Activated CD4-positive, alpha-beta T cell treated with anti-CD3 and anti-CD28 coated beads for 36 hours (primary cell): Measurements from ENCODE around the gene KAZALD1. TPM values are rescaled to one million over a fixed set of nuclear protein-coding genes. Genes with fewer than 3 reads are reported as not detected.

Experiments
- ATAC-seq: fragments of 200-7000 bp; cut with Tn5 transposase; one replicate; pipeline ENCODE4 v1.10.0; 2021; ENCODE audit warnings: mild to moderate bottlenecking, moderate library complexity
- CTCF ChIA-PET: fragments of 350-600 bp; sonication (Branson Sonifier 250); formaldehyde crosslinking; loops from one replicate; lab custom pipeline; 2021; ENCODE audit warnings: antibody characterized with exemption; lab: Charles Lee
- POLR2A ChIA-PET: fragments of 350-600 bp; sonication (Branson Sonifier 250); formaldehyde crosslinking; loops from one replicate; lab custom pipeline; 2021; ENCODE audit warnings: antibody characterized with exemption, inconsistent platforms; lab: Charles Lee
- DNase-seq: peaks from one replicate; pipeline ENCODE4 v3.0.0-alpha.2; 2020
- H3K27ac Mint-ChIP-seq: one replicate; pipeline ENCODE4 v1.8.0; 2021; ENCODE audit warnings: mixed read lengths
- H3K27me3 Mint-ChIP-seq: one replicate; pipeline ENCODE4 v1.8.0; 2021; ENCODE audit warnings: mixed read lengths
- H3K36me3 Mint-ChIP-seq: one replicate; pipeline ENCODE4 v1.8.0; 2021; ENCODE audit warnings: low read depth, mixed read lengths
- H3K4me1 Mint-ChIP-seq: one replicate; pipeline ENCODE4 v1.8.0; 2021; ENCODE audit warnings: mixed read lengths
- H3K4me3 Mint-ChIP-seq: one replicate; pipeline ENCODE4 v1.8.0; 2021; ENCODE audit warnings: mild to moderate bottlenecking, moderate library complexity, mixed read lengths
- H3K9me3 Mint-ChIP-seq: one replicate; pipeline ENCODE4 v1.8.0; 2021; ENCODE audit warnings: low read depth, mixed read lengths
- intact Hi-C, 2 experiments: fragments of 100-400 bp; cut with DNase I in 1 of 2; cut with micrococcal nuclease in 1 of 2; formaldehyde crosslinking; loops; one replicate each; pipeline versions ENCODE4 v1.14.2 to v1.15.1; 2022 to 2024; cut with DNase I, micrococcal nuclease
- total RNA-seq, 2 experiments: library from RNA; stranded (reverse); gene quantifications; one replicate each; pipeline ENCODE4 v1.2.3, GENCODE V29; 2021

KAZALD1 gene
- total RNA-seq, 2 experiments from 2014 or later = 0.47 to 0.57 TPM

DNA sequence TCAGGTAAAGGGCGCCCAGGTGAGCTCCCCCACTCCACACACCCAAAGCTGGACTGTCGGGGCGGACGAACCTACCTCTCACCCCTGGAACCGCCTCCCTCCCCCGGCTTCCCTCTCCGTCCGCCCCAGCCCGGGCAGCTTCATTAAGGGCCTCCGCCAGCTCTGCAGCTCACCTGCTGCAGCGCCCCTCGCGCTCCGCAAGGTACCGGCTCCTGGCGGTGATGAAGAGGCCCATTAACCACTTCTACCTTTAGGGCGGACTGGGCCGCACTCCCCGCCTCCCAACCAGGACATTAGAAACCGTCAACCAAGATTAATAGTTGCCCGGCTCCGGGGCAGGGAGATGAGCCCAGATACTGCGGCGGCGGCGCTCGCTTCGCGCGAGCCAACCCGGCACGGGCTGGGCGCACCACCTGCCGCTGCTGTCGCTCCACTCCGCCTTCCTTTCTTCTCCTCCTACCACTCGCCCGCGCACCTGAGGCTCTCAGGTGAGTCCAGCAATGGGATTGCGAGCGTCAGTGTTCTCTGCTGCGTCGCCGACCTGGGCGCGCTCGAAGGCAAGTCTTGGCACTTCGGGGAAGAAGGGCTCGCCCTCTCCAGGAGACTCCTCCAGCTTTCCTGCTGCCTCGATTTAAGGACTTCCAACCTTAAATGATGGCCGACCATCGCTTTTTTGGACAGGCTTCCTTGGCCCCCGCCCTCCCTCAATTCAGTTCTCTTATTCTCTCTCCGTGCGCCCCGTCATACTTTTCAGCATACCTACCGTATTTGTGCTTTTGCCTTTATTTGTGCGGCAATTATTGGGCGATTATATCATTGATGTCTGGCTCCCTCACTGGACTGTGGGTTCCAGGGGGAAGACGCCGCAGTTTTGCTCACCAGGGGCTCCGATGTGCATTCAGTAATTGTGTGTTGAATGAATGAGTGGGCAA is 13.6 kb upstream of the KAZALD1 start:
- ATAC-seq (no peak), DNase-seq (no peak)
- ChIA-PET CTCF (interaction anchor here (1.7 to 25.2 kb wide), 3 partner anchors 13 to 94 kb away, joined by 8 to 526 read pairs (median 12); partner anchors contain the start of gene KAZALD1), POLR2A (interaction anchor here (1.0 kb wide), 1 partner anchor 678 kb away, joined by 3 read pairs; no protein-coding TSS in a partner anchor)
- peaks cover 13% of the 10 kb centered on the region for H3K4me1 Mint-ChIP-seq
- H3K9me3 Mint-ChIP-seq = no peaks in the 10 kb centered on the region
- no peaks in the 10 kb centered on the region for H3K36me3 Mint-ChIP-seq
- H3K27ac Mint-ChIP-seq = no peak overlapping the region
- peaks cover 43% of the 10 kb centered on the region for H3K27me3 Mint-ChIP-seq
- no peak overlapping the region for H3K4me3 Mint-ChIP-seq
- intact Hi-C loops = no loop called here

DNA sequence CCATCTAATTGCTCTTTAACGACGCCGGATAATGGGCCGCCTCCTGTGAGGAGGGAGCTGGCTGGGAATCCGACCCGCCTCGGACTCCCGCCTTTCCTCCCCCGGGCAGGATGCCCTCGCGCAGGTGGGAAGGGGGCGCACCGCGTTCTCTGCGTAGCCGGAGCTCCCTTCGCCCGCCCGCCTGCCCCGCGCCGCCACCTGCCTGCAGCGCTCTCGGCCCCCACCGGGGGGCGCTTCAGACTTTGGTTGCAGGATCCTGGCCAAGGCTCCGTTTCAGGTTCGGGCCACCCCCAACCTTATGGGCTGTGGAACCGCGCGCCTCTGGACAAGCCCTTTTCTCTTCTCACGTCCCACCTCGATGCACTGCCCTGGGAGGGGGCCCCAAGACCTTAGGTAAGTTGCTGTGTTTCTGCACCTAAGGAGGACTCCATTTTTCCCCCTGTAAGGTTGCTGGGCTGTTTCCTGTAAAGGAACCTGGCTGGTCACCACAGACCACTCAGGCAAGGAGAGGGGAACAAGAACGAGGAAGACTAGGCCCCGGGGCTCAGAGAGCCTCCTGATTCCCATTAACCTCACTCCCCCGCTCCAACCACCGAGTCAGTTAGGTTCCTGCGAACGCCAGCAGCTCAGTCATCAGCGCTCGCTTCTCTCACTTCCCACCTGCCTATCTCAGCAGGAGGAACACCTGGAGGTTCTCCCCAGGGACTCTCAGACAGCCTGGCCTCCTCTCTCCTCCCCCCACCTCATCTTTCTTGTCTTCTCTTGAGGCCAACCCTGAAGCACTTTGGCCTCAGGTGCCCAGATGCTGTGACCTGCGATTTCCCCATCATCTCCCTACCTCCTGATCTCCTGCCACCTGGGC is 11.3 kb upstream of the KAZALD1 start:
- H3K27ac Mint-ChIP-seq = no peak overlapping the region
- no peaks in the 10 kb centered on the region for H3K9me3 Mint-ChIP-seq
- ChIA-PET POLR2A (interaction anchor here (1.2 kb wide), 1 partner anchor 17 kb away, joined by 3 read pairs; no protein-coding TSS in a partner anchor), CTCF (interaction anchor here (0.5 to 25.2 kb wide), 19 partner anchors 8 to 1779 kb away, joined by 3 to 526 read pairs (median 4); partner anchors contain the start of genes KAZALD1, PDZD7 and SFXN3)
- ATAC-seq (peak; percentile 92), DNase-seq (peak; percentile 88)
- peaks cover 43% of the 10 kb centered on the region for H3K27me3 Mint-ChIP-seq
- peaks cover 10% of the 10 kb centered on the region for H3K4me1 Mint-ChIP-seq
- intact Hi-C loops = loop anchor here in 1 of 2 experiments (1.0 kb wide), 1 partner anchor 16 kb away; no protein-coding TSS in a partner anchor
- no peak overlapping the region for H3K4me3 Mint-ChIP-seq
- peaks cover 4% of the 10 kb centered on the region for H3K36me3 Mint-ChIP-seq

DNA sequence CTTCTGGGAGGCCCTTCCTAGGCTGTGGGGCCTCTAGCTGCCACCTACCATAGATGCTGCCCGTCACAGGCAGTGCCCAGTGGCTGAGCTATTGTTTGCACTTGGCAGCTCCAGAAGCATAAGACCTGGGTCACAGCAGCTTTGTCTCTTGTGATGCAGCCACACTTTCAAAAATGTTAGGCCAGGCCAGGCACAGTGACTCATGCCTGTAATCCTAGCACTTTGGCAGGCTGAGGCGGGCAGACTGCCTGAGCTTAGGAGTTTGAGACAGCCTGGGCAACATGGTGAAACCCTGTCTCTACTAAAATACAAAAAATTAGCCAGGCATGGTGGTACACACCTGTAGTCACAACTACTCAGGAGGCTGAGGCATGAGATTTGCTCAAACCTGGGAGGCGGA is 9.5 kb upstream of the KAZALD1 start:
- no peak overlapping the region for H3K27ac Mint-ChIP-seq
- POLR2A ChIA-PET = no interaction called here

DNA sequence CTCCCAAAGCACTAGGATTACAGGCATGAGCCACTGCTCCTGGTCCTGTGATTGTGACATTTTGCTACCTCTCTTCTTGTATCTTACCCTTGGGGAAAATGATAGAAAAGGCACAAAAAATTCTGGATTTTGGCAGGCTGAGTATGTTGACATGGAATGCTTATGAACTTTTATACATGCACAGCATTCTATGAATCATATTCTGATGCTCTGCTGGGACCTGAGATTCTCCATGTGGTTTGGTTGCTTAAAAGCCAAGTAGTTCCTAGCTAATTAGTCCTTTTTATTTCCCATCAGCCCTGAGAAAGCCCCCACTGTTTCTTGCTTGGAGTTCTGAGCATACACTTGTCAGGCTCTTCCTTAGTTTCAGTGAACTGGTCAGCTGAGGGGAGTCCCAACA is 8.3 kb upstream of the KAZALD1 start:
- H3K36me3 Mint-ChIP-seq = peaks cover 6% of the 10 kb centered on the region
- ChIA-PET CTCF (interaction anchor here (0.6 to 25.2 kb wide), 4 partner anchors 7 to 167 kb away, joined by 3 to 526 read pairs (median 265); partner anchors contain the start of genes KAZALD1, PDZD7 and SFXN3), POLR2A (no interaction called here)
- intact Hi-C loops = no loop called here
- no peaks in the 10 kb centered on the region for H3K9me3 Mint-ChIP-seq
- DNase-seq = no peak
- H3K27ac Mint-ChIP-seq = no peak overlapping the region
- peaks cover 10% of the 10 kb centered on the region for H3K4me1 Mint-ChIP-seq
- ATAC-seq = no peak
- H3K27me3 Mint-ChIP-seq = peaks cover 23% of the 10 kb centered on the region
- H3K4me3 Mint-ChIP-seq = no peak overlapping the region

More for the DNA sequence above, 9.5 kb upstream of the KAZALD1 start:
- H3K9me3 Mint-ChIP-seq = no peaks in the 10 kb centered on the region
- no peak overlapping the region for H3K4me3 Mint-ChIP-seq
- CTCF ChIA-PET = interaction anchor here (0.5 to 25.2 kb wide), 7 partner anchors 8 to 308 kb away, joined by 3 to 526 read pairs (median 3); partner anchors contain the start of genes KAZALD1, PDZD7 and SFXN3
- DNase-seq (no peak), ATAC-seq (no peak)
- peaks cover 6% of the 10 kb centered on the region for H3K36me3 Mint-ChIP-seq
- intact Hi-C loops = no loop called here
- H3K4me1 Mint-ChIP-seq = peaks cover 10% of the 10 kb centered on the region
- peaks cover 33% of the 10 kb centered on the region for H3K27me3 Mint-ChIP-seq

- intact Hi-C loops = no loop called here
- ATAC-seq (no peak), DNase-seq (no peak)
- POLR2A ChIA-PET = no interaction called here
- Mint-ChIP-seq H3K4me1 (peaks cover 10% of the 10 kb centered on the region), H3K4me3 (no peak overlapping the region), H3K27me3 (peaks cover 15% of the 10 kb centered on the region), H3K27ac (no peak overlapping the region), H3K9me3 (no peaks in the 10 kb centered on the region), H3K36me3 (peaks cover 6% of the 10 kb centered on the region)
- CTCF ChIA-PET = interaction anchor here (22.9 to 25.2 kb wide), 2 partner anchors 6 to 12 kb away, joined by 526 read pairs; partner anchors contain the start of genes KAZALD1, PDZD7 and SFXN3
Observed at GRCh38 chr10:101054351-101054750, 7.4 kb upstream of the KAZALD1 start.

DNA sequence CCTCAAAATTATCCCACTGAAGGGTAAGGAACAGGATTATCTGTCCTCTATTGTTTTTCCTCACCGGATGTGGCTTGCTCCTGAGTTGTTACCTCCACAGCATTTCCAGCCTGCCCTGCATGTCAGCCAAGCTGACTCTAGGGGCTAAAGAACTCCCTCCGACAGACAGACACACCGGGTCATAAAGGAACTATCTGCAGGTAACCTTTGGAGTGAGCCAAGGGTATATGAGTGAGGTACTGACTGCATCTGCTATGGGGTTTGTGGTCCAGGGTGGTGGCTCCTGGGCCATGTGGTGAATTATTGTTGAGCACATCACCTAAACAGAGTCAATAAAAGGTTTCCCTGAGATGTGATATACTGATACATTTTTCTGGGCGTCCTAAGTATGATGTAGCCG is 6.9 kb upstream of the KAZALD1 start:
- ATAC-seq (no peak), DNase-seq (no peak)
- ChIA-PET POLR2A (no interaction called here), CTCF (interaction anchor here (0.7 to 25.2 kb wide), 4 partner anchors 6 to 87 kb away, joined by 3 to 526 read pairs (median 268); partner anchors contain the start of genes KAZALD1, PDZD7 and SFXN3)
- Mint-ChIP-seq H3K36me3 (peaks cover 9% of the 10 kb centered on the region), H3K4me1 (peaks cover 13% of the 10 kb centered on the region), H3K27me3 (peaks cover 10% of the 10 kb centered on the region), H3K9me3 (no peaks in the 10 kb centered on the region), H3K4me3 (no peak overlapping the region), H3K27ac (no peak overlapping the region)
- intact Hi-C loops = no loop called here

GRCh38 chr10:101055411-101055810 is 6.4 kb upstream of the KAZALD1 start:
- H3K4me1 Mint-ChIP-seq = peaks cover 12% of the 10 kb centered on the region
- CTCF ChIA-PET = interaction anchor here (0.6 to 22.9 kb wide), 4 partner anchors 13 to 376 kb away, joined by 3 to 526 read pairs (median 6); partner anchors contain the start of genes PDZD7 and SFXN3
- POLR2A ChIA-PET = interaction anchor here (0.6 kb wide), 1 partner anchor 43 kb away, joined by 6 read pairs; no protein-coding TSS in a partner anchor
- no peak overlapping the region for H3K4me3 Mint-ChIP-seq
- H3K9me3 Mint-ChIP-seq = no peaks in the 10 kb centered on the region
- DNase-seq (no peak), ATAC-seq (no peak)
- intact Hi-C loops = no loop called here
- no peak overlapping the region for H3K27ac Mint-ChIP-seq
- H3K27me3 Mint-ChIP-seq = peaks cover 7% of the 10 kb centered on the region
- peaks cover 9% of the 10 kb centered on the region for H3K36me3 Mint-ChIP-seq

- Mint-ChIP-seq H3K36me3 (peaks cover 9% of the 10 kb centered on the region), H3K4me1 (peaks cover 9% of the 10 kb centered on the region), H3K9me3 (no peaks in the 10 kb centered on the region), H3K27me3 (no peaks in the 10 kb centered on the region), H3K27ac (no peak overlapping the region), H3K4me3 (no peak overlapping the region)
- no peak for ATAC-seq
- DNase-seq = no peak
- POLR2A ChIA-PET = no interaction called here
- intact Hi-C loops = no loop called here
- CTCF ChIA-PET = interaction anchor here (0.7 to 22.9 kb wide), 4 partner anchors 14 to 86 kb away, joined by 3 to 526 read pairs (median 6); partner anchors contain the start of genes PDZD7 and SFXN3
Observed at GRCh38 chr10:101056365-101057151, 5.2 kb upstream of the KAZALD1 start.

GRCh38 chr10:101060036-101060950 is 1.5 kb upstream of the KAZALD1 start:
- ChIA-PET POLR2A (interaction anchor here (0.6 to 0.7 kb wide), 3 partner anchors 17 to 82 kb away, joined by 4 to 6 read pairs (median 4); no protein-coding TSS in a partner anchor), CTCF (interaction anchor here (0.6 to 22.9 kb wide), 21 partner anchors 9 to 1316 kb away, joined by 3 to 526 read pairs (median 3); partner anchors contain the start of genes MRPL43, PDZD7, SFXN3 and TWNK)
- H3K4me3 Mint-ChIP-seq = peak overlapping the region; percentile 82
- DNase-seq (peak; percentile 95), ATAC-seq (peak; percentile 75)
- H3K36me3 Mint-ChIP-seq = peaks cover 5% of the 10 kb centered on the region
- intact Hi-C loops = loop anchor here (1.0 to 10.0 kb wide), 10 partner anchors 8 to 723 kb away; partner anchors contain the start of genes DPCD (in 1 of the 2), LZTS2 (in 1 of the 2), MRPL43 (in 1 of the 2) and NPM3 (in 1 of the 2)
- H3K9me3 Mint-ChIP-seq = no peaks in the 10 kb centered on the region
- H3K27ac Mint-ChIP-seq = peak overlapping the region; percentile 96
- peaks cover 22% of the 10 kb centered on the region for H3K27me3 Mint-ChIP-seq
- peaks cover 22% of the 10 kb centered on the region for H3K4me1 Mint-ChIP-seq
